Activated T-cell treated with anti-CD3 and anti-CD28 coated beads, Interleukin-2, amount 50 U/mL, for 4 hours (primary cell): ENCODE results near the gene POLR1D. TPM values are rescaled to one million over a fixed set of nuclear protein-coding genes. Genes with fewer than 3 reads are reported as not detected.

ENCODE experiments used
- ATAC-seq, 2 donors: fragments of 200-7000 bp; cut with Tn5 transposase; one replicate each; pipeline ENCODE4 v1.10.0; 2021
- DNase-seq: peaks from one replicate; pipeline ENCODE4 v3.0.0-alpha.2; 2020
- H3K27me3 Mint-ChIP-seq: one replicate; pipeline ENCODE4 v1.8.0; 2021; ENCODE audit warnings: low read depth, mixed read lengths
- H3K36me3 Mint-ChIP-seq: one replicate; pipeline ENCODE4 v1.8.0; 2022; ENCODE audit warnings: mixed read lengths; ENCODE audit not compliant: insufficient read depth
- H3K4me1 Mint-ChIP-seq: one replicate; pipeline ENCODE4 v1.8.0; 2021; ENCODE audit warnings: low read depth, mixed read lengths
- H3K4me3 Mint-ChIP-seq: one replicate; pipeline ENCODE4 v1.8.0; 2021; ENCODE audit warnings: mild to moderate bottlenecking, moderate library complexity, mixed read lengths
- H3K9me3 Mint-ChIP-seq: one replicate; pipeline ENCODE4 v1.8.0; 2021; ENCODE audit warnings: mixed read lengths
- total RNA-seq, 3 donors: library from RNA; stranded (reverse); gene quantifications; one replicate each; pipeline ENCODE4 v1.2.1, GENCODE V29; 2021

The POLR1D gene
- total RNA-seq, 3 donors from 2014 or later, result 129 to 146 (median 135) TPM

DNA sequence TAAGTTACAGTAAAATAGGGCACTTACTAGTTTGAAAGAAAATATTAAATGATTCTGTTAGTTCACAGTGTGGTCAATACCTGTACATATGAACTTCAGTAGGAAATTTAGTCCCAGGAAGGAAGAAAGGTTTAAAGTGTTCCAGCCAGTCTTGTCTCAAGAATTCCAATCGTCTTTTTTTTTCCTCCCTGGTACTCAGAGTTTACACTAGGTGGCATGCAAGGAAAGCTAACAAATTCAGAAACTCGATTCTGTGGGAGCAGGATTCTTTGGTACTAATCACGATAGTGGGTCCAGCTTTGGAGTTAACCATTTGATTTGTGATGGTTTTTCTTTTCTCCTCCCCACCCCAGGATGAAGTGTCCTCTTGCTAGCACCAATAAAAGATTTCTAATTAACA lies 43.6 kb downstream of the POLR1D start:
- DNase-seq (no peak), ATAC-seq (no peak)
- peaks cover 6% of the 10 kb centered on the region for H3K36me3 Mint-ChIP-seq
- H3K9me3 Mint-ChIP-seq, result no peaks in the 10 kb centered on the region
- H3K4me3 Mint-ChIP-seq, result no peak overlapping the region
- H3K4me1 Mint-ChIP-seq, result no peaks in the 10 kb centered on the region
- no peaks in the 10 kb centered on the region for H3K27me3 Mint-ChIP-seq

DNA sequence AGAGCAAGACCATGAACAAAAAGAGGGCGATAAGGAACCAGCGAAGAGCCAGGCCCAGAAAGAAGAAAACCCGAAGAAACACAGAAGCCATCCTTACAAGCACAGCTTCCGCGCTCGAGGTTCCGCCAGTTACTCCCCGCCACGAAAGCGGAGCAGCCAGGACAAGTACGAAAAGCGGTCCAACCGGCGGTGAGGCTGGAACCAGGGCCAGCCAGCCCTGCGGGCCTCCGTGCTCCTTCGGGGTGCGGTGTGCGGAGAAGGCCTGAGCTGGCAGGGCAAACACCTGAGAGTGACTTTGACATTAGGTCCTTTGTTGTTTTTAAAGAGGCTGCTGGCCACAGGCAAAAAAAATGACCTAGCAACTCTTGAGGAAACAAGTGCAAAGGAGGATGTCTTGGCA lies 44.1 kb downstream of the POLR1D start:
- peaks cover 5% of the 10 kb centered on the region for H3K36me3 Mint-ChIP-seq
- no peaks in the 10 kb centered on the region for H3K9me3 Mint-ChIP-seq
- ATAC-seq, result no peak
- no peaks in the 10 kb centered on the region for H3K27me3 Mint-ChIP-seq
- no peak for DNase-seq
- H3K4me3 Mint-ChIP-seq, result no peak overlapping the region
- H3K4me1 Mint-ChIP-seq, result no peaks in the 10 kb centered on the region

DNA sequence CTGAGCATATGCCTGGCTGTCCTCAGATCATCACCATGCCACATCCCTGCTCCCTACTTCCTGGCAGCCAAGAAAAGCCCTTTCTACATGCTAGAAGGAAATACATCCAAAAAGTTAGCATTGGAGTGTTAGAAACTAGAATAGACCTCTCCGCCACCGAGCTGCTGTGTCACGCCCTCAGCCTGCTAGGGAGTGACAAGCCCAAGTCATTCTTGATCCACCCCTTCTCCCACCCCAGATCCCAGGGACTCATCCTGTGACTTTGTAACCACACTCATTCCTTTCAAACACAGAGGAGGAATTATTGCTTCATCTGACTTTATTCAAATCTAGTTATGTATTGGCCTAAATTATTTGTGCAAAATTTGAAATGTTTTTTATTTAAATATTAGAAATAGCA lies 45.3 kb downstream of the POLR1D start:
- no peaks in the 10 kb centered on the region for H3K9me3 Mint-ChIP-seq
- ATAC-seq, result no peak
- H3K4me1 Mint-ChIP-seq, result no peaks in the 10 kb centered on the region
- no peak overlapping the region for H3K4me3 Mint-ChIP-seq
- DNase-seq, result no peak
- no peaks in the 10 kb centered on the region for H3K27me3 Mint-ChIP-seq
- H3K36me3 Mint-ChIP-seq, result peaks cover 5% of the 10 kb centered on the region

DNA sequence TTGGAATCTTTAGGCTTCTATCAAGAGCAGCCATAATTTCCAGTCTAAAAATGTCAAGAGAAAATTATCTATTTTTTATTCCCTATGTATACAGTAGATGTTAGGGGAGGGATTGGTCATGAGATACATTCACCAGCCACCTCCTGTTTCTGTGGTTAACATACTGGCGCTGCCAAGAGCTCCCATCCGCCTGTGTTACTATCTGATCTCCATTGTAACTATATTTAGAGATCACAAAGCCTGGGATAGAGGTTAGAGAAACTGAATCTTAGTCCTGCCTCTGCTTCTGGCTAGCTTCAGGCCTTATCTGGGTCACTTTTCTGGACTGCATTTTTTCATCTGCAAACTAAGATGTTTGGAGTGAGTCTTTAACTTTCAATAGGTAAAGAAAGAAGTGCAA lies 46.3 kb downstream of the POLR1D start:
- H3K4me1 Mint-ChIP-seq, result no peaks in the 10 kb centered on the region
- H3K36me3 Mint-ChIP-seq, result peaks cover 5% of the 10 kb centered on the region
- no peaks in the 10 kb centered on the region for H3K9me3 Mint-ChIP-seq
- ATAC-seq, result no peak
- no peak overlapping the region for H3K4me3 Mint-ChIP-seq
- DNase-seq, result no peak
- no peaks in the 10 kb centered on the region for H3K27me3 Mint-ChIP-seq

DNA sequence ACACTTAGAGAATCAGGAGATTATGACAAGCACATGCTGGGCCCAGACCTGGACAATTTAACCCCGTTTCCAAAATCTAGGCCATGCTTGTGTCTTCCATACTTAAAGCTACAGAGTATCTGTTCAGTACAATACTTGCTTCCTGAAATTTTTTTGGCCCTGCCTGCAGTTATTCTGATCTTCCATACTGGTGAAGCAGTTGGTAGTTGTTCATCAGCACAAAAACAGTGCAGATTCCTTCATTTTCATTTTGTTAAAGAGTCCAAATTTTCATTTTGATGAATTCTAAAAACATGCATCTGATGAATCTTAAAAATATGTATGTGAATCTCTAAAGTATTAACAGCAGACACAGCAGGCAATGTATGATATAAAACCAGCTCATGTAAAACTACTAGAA lies 49.2 kb downstream of the POLR1D start:
- ATAC-seq (no peak), DNase-seq (no peak)
- H3K4me3 Mint-ChIP-seq, result no peak overlapping the region
- H3K4me1 Mint-ChIP-seq, result no peaks in the 10 kb centered on the region
- no peaks in the 10 kb centered on the region for H3K9me3 Mint-ChIP-seq
- no peaks in the 10 kb centered on the region for H3K27me3 Mint-ChIP-seq
- peaks cover 5% of the 10 kb centered on the region for H3K36me3 Mint-ChIP-seq

DNA sequence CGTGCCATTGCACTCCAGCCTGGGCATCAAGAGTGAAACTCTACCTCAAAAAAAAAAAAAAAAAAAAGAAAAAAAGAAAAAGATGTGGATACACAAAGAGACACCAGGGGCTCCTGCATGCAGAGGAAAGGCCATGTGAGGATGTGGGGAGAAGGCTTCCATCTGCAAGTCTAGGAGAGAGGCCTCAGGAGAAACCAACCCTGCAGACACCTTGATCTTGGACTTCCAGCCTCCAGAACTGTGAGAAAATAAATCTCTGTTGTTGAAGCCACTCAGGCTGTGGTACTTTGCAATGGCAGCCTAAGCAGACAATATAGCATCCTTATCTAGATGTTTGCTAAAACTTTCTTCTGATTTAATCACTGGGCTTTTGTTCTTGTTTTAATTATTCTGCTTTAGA lies 50.3 kb downstream of the POLR1D start:
- Mint-ChIP-seq H3K9me3 (no peaks in the 10 kb centered on the region), H3K4me3 (no peak overlapping the region), H3K36me3 (peaks cover under 1% of the 10 kb centered on the region), H3K4me1 (no peaks in the 10 kb centered on the region), H3K27me3 (no peaks in the 10 kb centered on the region)
- ATAC-seq (no peak), DNase-seq (no peak)

Other genes starting within 250 kb of the POLR1D start
- gene GTF3A, start 197.3 kb upstream of the POLR1D start, total RNA-seq, result 100 to 1,000 TPM; 203 to 279 (median 246) TPM
- gene MTIF3, start 171.3 kb upstream of the POLR1D start, total RNA-seq, result 10 to 100 TPM; 19.8 to 28.2 (median 21.2) TPM
- 1 to 10 TPM; 2.8 to 3.4 (median 2.8) TPM for gene LNX2, start 1.4 kb upstream of the POLR1D start, total RNA-seq
- gene GSX1, start 170.6 kb downstream of the POLR1D start, total RNA-seq, result not detected